ENCODE measurements around the gene TRMT10B.
"Not testable (repeated sequence)": the region's sequence is repeated elsewhere in the genome, so short reads cannot be mapped to it uniquely, and the experiment has no call there.

The TRMT10B gene

GRCh38 chr9:37801287-37801850 is 47.8 kb downstream of the TRMT10B start:
- no peak for DNase-seq (ENCODE audit: low read depth in 2 of 2)

- DNase-seq (ENCODE audit: low read depth in 2 of 2) = no peak
Measured at GRCh38 chr9:37801959-37802711, 48.5 kb downstream of the TRMT10B start.

- no peak for DNase-seq (ENCODE audit: low read depth in 2 of 2)
Measured at GRCh38 chr9:37806271-37806670, 52.7 kb downstream of the TRMT10B start.

- DNase-seq (ENCODE audit: low read depth in 2 of 2) = not testable (repeated sequence)
Measured at GRCh38 chr9:37809676-37810075, 56.1 kb downstream of the TRMT10B start.

- no peak for DNase-seq (ENCODE audit: low read depth in 2 of 2)
Measured at GRCh38 chr9:37811906-37812476, 58.4 kb downstream of the TRMT10B start.

- no peak for DNase-seq (ENCODE audit: low read depth in 2 of 2)
Measured at GRCh38 chr9:37812773-37813379, 59.3 kb downstream of the TRMT10B start.

- DNase-seq (ENCODE audit: low read depth in 2 of 2) = no peak
Measured at GRCh38 chr9:37818849-37819248, 65.2 kb downstream of the TRMT10B start.

- no peak for DNase-seq (ENCODE audit: low read depth in 2 of 2)
Measured at GRCh38 chr9:37820142-37820541, 66.5 kb downstream of the TRMT10B start.

- not testable (repeated sequence) for DNase-seq (ENCODE audit: low read depth in 2 of 2)
Measured at GRCh38 chr9:37825174-37825573, 71.6 kb downstream of the TRMT10B start.

GRCh38 chr9:37827483-37828165 is 74.0 kb downstream of the TRMT10B start:
- DNase-seq (ENCODE audit: low read depth in 2 of 2) = no peak

All from fibroblast of skin of left biceps (primary cell).